CD4-positive, alpha-beta T cell treated with Interleukin-2 at 100 ng/mL for 4 hours (primary cell): Measurements from ENCODE around the gene SEL1L3.

Experiments
- DNase-seq: peaks from one replicate; pipeline ENCODE4 v3.0.0-alpha.2; 2020; ENCODE audit warnings: low spot score

SEL1L3 gene

GRCh38 chr4:25847329-25847728 is 15.5 kb downstream of the SEL1L3 start:
- DNase-seq = no peak

GRCh38 chr4:25845841-25846653 is 16.7 kb downstream of the SEL1L3 start:
- no peak for DNase-seq

DNA sequence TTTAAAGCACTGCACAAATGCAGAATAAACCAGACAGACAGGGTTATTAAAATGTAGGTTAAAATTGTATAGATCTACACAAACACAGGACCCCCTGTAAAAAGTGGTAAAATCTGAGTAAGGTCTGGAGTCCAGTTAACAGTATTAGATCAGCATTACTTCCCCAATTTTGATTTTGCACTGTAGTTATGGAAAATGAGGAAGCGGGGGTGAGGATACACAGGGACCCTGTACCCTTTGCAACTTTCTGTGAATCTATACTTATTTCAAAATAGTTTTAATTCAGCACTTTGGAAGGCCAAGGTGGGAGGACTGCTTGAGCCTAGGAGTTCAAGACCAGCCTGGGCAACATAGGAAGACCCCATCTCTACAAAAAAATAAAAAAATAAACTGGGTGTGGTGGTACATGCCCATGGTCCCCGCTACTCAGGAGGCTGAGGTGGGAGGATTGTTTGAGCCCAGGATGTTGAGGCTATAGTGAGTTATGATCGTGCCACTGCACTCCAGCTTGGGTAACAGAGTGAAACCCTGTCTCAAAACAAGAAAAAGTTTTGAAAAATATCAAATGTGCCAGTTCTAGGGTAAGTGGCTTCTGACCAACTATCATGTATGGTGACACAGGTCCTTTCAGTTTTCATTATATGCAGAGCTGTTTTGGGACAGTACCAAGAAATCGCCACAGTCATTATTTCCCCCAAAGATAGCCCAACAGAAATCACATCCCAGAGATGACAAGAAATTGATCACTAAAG is 17.7 kb downstream of the SEL1L3 start:
- DNase-seq = no peak

DNA sequence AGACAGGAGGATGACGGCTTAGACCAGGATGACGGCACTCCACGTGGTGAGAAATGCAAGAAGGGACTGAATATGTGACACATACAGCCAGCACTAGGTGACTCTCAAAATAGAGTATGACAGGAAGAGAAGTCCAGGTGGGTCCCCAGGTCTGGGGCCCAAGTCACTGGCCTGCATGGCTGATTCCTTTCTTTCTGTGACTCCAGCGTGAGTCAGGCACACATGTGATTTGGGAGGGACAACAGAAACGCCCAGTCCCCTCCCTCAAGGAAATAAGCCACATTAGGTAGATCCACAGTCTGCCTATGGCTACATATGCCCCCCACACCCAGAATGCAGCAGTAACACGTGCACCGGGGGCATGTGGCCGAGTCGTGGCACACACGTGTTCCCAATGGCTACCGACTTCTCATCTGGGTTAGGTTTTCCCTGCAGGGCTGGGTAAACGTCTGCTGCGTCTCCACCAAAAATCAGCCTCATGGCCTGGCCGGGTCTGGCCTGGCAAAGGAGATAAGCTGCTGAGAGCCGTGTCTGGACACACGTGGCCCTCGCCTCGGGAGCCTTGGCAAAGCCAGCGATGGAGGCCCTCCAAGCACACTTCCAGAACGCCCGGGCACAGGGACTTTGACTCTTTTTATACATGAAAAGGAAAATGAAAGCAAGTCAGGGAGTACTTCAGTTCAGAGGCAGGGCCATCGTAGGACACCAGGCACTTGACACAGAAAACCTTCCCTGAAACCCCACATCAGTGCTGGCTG is 19.3 kb downstream of the SEL1L3 start:
- no peak for DNase-seq

DNA sequence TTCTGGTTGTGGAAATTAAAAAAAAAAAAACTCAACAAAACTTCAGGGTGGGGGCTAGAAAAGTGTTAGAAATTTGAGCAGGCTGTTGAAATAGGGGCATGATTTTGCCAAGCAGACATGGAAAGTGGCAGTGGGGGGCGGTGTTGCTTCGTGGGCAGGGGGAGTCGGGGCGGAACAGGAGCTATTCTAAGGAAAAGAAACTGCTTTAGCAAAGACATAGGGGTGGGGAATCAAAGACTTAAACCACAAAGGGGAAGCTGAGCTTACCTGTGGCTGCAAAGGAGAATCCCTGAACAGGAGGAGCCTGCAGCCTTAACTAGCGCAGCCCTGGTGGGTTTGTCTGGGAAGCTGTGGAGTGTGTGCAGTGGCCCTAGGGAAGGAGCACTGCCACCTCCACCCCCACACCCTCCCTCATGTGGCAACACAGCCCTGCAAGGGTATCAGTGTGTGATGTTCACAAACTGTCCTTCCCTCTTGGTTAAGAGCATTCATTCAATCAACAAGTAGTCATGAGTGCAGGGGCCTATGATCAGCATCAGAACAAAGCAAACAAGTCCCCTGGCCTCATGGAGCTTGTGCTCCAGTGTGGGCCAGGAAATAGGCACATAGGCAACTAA is 20.5 kb downstream of the SEL1L3 start:
- DNase-seq = peak; percentile 45

GRCh38 chr4:25839687-25840086 is 23.1 kb downstream of the SEL1L3 start:
- no peak for DNase-seq

DNA sequence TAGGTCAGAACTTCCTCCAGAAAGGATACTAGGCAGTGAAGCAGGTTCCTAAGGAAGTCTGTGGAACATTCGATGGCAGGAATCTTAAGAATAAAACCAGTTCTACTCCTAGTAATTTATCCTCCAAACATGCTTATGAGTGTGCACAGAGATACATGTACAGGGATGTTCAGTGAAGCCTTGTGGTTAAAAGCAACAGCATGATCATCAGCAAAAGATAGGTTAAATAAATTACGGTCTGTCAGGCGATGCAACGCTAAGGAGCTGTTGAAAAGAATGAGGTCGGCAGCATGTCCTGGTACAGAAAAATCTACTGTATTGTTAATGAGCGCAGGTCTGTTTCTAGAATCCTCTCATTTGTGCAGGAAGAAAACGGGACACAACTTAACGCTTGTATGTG is 23.6 kb downstream of the SEL1L3 start:
- no peak for DNase-seq

- DNase-seq = no peak
Observed at GRCh38 chr4:25838526-25838925, 24.3 kb downstream of the SEL1L3 start.

DNA sequence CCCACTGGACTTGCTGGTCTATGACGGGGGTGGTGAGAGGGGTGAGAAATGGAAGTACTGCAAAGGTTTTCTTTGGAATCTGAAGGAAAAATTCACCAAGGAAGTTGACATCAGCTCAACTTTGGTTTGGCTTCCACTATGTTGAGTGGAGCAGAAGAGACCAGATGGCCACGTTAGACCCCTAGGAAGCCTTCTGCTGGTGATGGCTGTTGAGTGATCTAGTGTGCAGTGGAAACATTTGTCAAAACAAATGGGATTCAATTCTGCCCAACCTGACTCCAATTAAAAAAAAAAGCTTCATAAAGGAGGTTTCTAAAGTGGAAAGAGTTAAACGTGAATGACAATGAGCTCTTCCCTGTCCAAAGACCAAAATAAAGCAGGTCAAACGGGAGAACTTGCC is 25.7 kb downstream of the SEL1L3 start:
- DNase-seq = no peak

GRCh38 chr4:25835384-25835783 is 27.4 kb downstream of the SEL1L3 start:
- no peak for DNase-seq

DNA sequence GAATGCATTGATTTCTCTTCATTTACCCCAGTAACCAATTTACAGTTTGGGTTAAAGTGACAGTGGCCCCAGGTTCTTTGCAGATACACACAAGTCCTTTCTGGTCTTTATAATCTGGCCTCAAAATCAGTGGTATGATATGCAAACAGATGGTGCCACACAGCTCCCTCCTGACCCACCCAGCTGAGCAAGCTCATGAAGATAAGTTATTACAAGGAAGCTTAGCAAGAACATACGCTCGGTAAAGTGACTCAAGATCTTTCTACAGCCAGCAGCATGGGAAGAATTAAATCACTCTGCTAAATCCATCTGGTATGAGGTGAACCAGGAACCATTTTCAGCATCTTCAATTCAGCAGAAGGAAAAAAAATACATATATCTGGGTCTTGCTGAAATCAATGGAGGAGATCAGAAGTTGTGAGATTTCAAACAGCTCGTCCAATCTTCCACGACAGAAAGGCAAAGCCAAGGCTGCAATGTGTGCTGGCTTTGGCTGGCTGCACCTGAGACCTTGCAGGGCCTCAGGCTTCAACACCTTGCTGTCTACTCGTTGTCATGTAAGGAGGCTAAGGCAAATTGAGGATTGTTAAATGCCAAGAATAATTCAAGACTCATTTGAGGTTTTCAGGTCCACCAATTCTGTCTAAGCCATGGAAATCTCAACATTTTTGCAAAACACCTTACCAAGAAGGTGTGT is 28.2 kb downstream of the SEL1L3 start:
- no peak for DNase-seq

- no peak for DNase-seq
Observed at GRCh38 chr4:25830548-25830947, 32.2 kb downstream of the SEL1L3 start.

- DNase-seq = no peak
Observed at GRCh38 chr4:25827897-25828296, 34.9 kb downstream of the SEL1L3 start.

DNA sequence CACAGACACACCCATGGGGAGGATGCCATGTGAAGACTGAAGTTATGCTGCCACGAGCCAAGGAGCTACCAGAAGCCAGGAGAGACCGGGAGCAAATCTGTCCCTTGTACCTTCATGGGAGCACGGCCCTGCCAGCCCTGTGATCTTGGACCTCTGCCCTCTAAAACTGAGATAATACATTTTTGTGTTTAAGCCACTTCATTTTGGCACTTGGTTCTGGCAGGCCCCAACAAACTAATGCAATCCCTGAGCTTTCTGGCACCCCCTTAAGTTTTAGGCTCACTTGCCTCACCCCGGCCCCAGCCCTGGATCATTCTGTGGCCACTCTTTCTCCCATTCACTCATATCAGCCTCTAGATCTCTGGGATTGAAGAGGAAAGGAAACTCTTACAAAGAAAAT is 35.4 kb downstream of the SEL1L3 start:
- DNase-seq = no peak

DNA sequence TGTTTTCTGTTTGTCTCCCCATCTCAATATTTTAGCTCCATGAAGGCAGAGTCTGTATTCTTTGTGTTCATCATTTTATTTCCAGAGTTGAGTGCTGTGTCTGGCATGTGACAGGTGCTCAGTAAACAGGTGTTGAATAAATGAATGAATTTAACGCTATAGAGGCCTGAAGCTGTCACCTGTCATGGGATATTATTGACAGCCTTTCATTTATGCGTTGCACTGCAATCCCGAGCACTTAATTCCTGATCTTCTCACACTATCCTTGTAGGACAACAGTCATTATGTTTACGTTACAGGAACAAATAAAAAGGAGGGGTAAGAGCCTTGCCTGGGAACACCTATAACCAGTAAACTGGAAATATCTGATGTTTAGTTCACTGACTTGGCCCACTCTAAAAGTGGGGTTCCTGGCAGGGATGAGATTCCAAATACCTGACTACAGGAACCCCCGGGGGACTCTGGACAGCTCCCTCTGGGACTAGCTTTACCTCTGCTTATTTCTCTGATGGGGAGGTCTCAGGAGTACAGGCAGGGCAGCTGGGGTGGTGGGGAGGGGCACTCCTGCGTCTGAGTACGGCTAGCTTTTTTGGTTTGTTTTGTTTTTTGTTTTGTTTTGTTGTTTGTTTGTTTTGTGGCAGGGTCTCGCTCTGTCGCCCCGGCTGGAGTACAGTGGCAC is 36.6 kb downstream of the SEL1L3 start:
- no peak for DNase-seq

GRCh38 chr4:25823632-25824031 is 39.2 kb downstream of the SEL1L3 start:
- no peak for DNase-seq

DNA sequence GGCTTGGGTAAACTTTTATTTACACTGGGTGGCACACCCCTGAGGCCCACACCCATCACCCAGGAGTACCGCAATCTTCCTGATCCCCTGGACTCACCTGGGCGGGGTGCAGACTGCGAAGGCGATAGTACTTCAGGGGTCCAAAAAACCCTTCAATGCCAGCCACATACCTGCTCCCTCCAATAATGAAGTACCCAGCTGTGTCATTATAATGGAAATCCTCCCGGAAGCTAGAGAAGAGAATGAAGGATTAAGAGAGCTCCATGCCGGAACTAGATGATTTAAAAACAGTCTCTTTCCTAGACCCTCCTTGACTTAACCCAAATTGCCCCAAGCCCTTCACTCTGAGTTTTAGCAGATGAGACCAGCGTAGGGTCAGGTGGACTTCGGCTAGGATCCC is 40.9 kb downstream of the SEL1L3 start:
- no peak for DNase-seq

GRCh38 chr4:25821267-25821666 is 41.5 kb downstream of the SEL1L3 start:
- no peak for DNase-seq

DNA sequence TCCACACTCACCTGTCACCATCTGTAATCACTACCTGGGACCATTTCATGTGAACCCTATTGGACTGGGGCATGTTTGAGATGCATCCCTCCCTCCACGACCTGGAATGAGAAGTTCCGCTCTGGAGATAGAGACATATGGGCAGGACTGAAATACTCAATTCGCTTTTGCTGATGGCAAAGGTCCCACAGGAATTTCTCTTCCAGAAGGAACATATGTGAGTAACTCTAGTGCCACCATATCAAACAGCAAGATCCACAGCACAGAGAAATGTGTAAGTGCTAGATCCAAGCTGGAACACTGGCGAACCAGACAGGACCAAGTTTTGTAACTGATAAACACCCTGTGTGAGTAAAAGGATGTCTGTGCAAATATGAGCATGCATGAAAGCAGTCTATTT is 43.9 kb downstream of the SEL1L3 start:
- no peak for DNase-seq

DNA sequence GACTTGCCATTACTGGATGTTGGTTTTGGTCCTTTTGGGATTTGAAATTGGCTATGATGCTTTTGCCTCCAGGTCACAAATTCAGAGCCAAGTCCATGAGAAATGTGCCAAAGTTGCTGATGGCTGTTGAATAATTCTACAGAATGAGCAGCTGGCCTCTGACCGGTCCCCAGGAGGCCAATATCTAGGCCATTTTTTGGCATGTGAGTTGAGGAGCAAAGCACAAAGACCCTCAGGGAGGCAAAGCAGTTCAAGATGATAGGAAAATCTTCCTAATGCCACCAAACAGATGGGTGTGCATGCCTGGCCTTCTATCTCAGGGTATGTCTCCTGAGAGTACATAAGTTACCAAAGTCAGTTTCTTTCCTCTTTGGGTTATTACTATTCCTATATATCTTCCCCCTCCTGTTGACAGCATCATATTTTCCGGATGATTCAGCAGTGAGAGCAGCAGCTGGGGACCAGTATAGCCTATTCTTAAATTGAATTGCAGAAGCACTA is 44.4 kb downstream of the SEL1L3 start:
- DNase-seq = no peak
